ENCODE measurements around the gene RIBC2. TPM values are rescaled to one million over a fixed set of nuclear protein-coding genes. Genes with fewer than 3 reads are reported as not detected.
"Not testable (repeated sequence)": the region's sequence is repeated elsewhere in the genome, so short reads cannot be mapped to it uniquely, and the experiment has no call there.

RIBC2 gene
- total and polyA plus RNA-seq, 4 donors: 0.25 to 1.5 TPM; not detected in 2

GRCh38 chr22:45445031-45445710, 31.7 kb downstream of the RIBC2 start:
- H3K9me3 ChIP-seq (ENCODE audit: control insufficient read depth in 4 of 4, low read length in 3 of 4): no peaks in the 10 kb centered on the region
- no peaks in the 10 kb centered on the region for H3K36me3 ChIP-seq (ENCODE audit: control insufficient read depth in 4 of 4, insufficient read depth in 3 of 4, low read depth in 1 of 4, low read length in 3 of 4)
- 94% methylated on average over 14 of the region's 14 CpGs for whole genome bisulfite sequencing
- DNase-seq (ENCODE audit: low spot score): no peak
- TF ChIP-seq SP1 (IDR thresholded peaks at IDR 0.05): no peak
- TF ChIP-seq ATF3 (IDR thresholded peaks at IDR 0.05): no peak
- TF ChIP-seq EGR1 (IDR thresholded peaks at IDR 0.05; ENCODE audit: low read depth in 2 of 2): no peak
- no peak for TF ChIP-seq REST (IDR thresholded peaks at IDR 0.05)
- TF ChIP-seq NR2F2 (IDR thresholded peaks at IDR 0.05): no peak
- TF ChIP-seq CTCF (IDR thresholded peaks at IDR 0.05; ENCODE audit: low read depth, low read length, missing input control): no peak
- TF ChIP-seq RAD21 (IDR thresholded peaks at IDR 0.05): no peak
- TF ChIP-seq HNF4A (conservative IDR thresholded peaks at IDR 0.05): no peak
- TF ChIP-seq GABPA (IDR thresholded peaks at IDR 0.05 in 1 of 2, conservative IDR thresholded peaks at IDR 0.05 in 1 of 2): no peak
- no peak for TF ChIP-seq FOXA2 (IDR thresholded peaks at IDR 0.05)
- TF ChIP-seq HNF4G (IDR thresholded peaks at IDR 0.05): no peak
- no peak overlapping the region for H3K9ac ChIP-seq (ENCODE audit: low read depth in 1 of 2, low read length in 2 of 2)
- H3K4me3 ChIP-seq (ENCODE audit: low read depth in 1 of 3, low read length in 3 of 3): no peak overlapping the region
- no peaks in the 10 kb centered on the region for H3K4me1 ChIP-seq (ENCODE audit: control insufficient read depth in 4 of 4, insufficient read depth in 4 of 4, low read length in 3 of 4)
- H3K27me3 ChIP-seq (ENCODE audit: control insufficient read depth in 4 of 4, insufficient read depth in 4 of 4, low read length in 3 of 4): no peaks in the 10 kb centered on the region
- H3K27ac ChIP-seq (ENCODE audit: low read depth in 1 of 2, low read length in 2 of 2): no peak overlapping the region

- Histone ChIP-seq H3K4me3 (ENCODE audit: low read depth in 1 of 3, low read length in 3 of 3) (no peak overlapping the region), H3K27ac (ENCODE audit: low read depth in 1 of 2, low read length in 2 of 2) (no peak overlapping the region), H3K9ac (ENCODE audit: low read depth in 1 of 2, low read length in 2 of 2) (no peak overlapping the region), H3K4me1 (ENCODE audit: control insufficient read depth in 4 of 4, insufficient read depth in 4 of 4, low read length in 3 of 4) (no peaks in the 10 kb centered on the region), H3K36me3 (ENCODE audit: control insufficient read depth in 4 of 4, insufficient read depth in 3 of 4, low read depth in 1 of 4, low read length in 3 of 4) (no peaks in the 10 kb centered on the region), H3K9me3 (ENCODE audit: control insufficient read depth in 4 of 4, low read length in 3 of 4) (no peaks in the 10 kb centered on the region), H3K27me3 (ENCODE audit: control insufficient read depth in 4 of 4, insufficient read depth in 4 of 4, low read length in 3 of 4) (no peaks in the 10 kb centered on the region)
- TF ChIP-seq FOXA2 (IDR thresholded peaks at IDR 0.05): no peak
- no peak for TF ChIP-seq NR2F2 (IDR thresholded peaks at IDR 0.05)
- no peak for TF ChIP-seq CTCF (IDR thresholded peaks at IDR 0.05; ENCODE audit: low read depth, low read length, missing input control)
- TF ChIP-seq HNF4A (conservative IDR thresholded peaks at IDR 0.05): no peak
- TF ChIP-seq FOXA1 (IDR thresholded peaks at IDR 0.05): no peak
- no peak for TF ChIP-seq HNF4G (IDR thresholded peaks at IDR 0.05)
- no peak for TF ChIP-seq REST (IDR thresholded peaks at IDR 0.05)
- no peak for TF ChIP-seq JUND (IDR thresholded peaks at IDR 0.05)
- no peak for TF ChIP-seq RAD21 (IDR thresholded peaks at IDR 0.05)
- no peak for TF ChIP-seq RXRA (IDR thresholded peaks at IDR 0.05)
- no peak for DNase-seq (ENCODE audit: low spot score)
- WGBS: 86% methylated on average over 5 of the region's 5 CpGs
Observed at GRCh38 chr22:45446216-45446615, 32.7 kb downstream of the RIBC2 start.

- not testable (repeated sequence) for H3K9ac ChIP-seq (ENCODE audit: low read depth in 1 of 2, low read length in 2 of 2); H3K4me1 ChIP-seq (ENCODE audit: control insufficient read depth in 4 of 4, insufficient read depth in 4 of 4, low read length in 3 of 4); H3K27ac ChIP-seq (ENCODE audit: low read depth in 1 of 2, low read length in 2 of 2); H3K27me3 ChIP-seq (ENCODE audit: control insufficient read depth in 4 of 4, insufficient read depth in 4 of 4, low read length in 3 of 4); DNase-seq (ENCODE audit: low spot score); H3K9me3 ChIP-seq (ENCODE audit: control insufficient read depth in 4 of 4, low read length in 3 of 4); H3K4me3 ChIP-seq (ENCODE audit: low read depth in 1 of 3, low read length in 3 of 3); H3K36me3 ChIP-seq (ENCODE audit: control insufficient read depth in 4 of 4, insufficient read depth in 3 of 4, low read depth in 1 of 4, low read length in 3 of 4)
- 96% methylated on average over 4 of the region's 4 CpGs for WGBS
Observed at GRCh38 chr22:45447596-45447995, 34.1 kb downstream of the RIBC2 start.
